Endothelial cell (in vitro differentiated cells): Measurements from ENCODE around the gene TCEANC. TPM values are rescaled to one million over a fixed set of nuclear protein-coding genes. Genes with fewer than 3 reads are reported as not detected.
A peak's percentile ranks its signal among the peaks of the same experiment; 100 is the strongest.

Experiments used
- DNase-seq: peaks from one replicate; pipeline ENCODE4 v3.0.0; 2021; ENCODE audit warnings: low spot score
- H3K27ac Mint-ChIP-seq: one replicate; pipeline ENCODE4 v1.8.0; 2021; ENCODE audit warnings: mixed read lengths, inconsistent platforms; ENCODE audit not compliant: unreplicated experiment
- H3K27me3 Mint-ChIP-seq: one replicate; pipeline ENCODE4 v1.8.0; 2021; ENCODE audit warnings: mild to moderate bottlenecking, moderate library complexity, mixed read lengths, inconsistent platforms; ENCODE audit not compliant: unreplicated experiment
- H3K36me3 Mint-ChIP-seq: one replicate; pipeline ENCODE4 v1.8.0; 2021; ENCODE audit warnings: mild to moderate bottlenecking, low read depth, mixed read lengths, inconsistent platforms; ENCODE audit not compliant: unreplicated experiment
- H3K4me1 Mint-ChIP-seq: one replicate; pipeline ENCODE4 v1.8.0; 2021; ENCODE audit warnings: mild to moderate bottlenecking, mixed read lengths, inconsistent platforms; ENCODE audit not compliant: unreplicated experiment
- H3K4me3 Mint-ChIP-seq: one replicate; pipeline ENCODE4 v1.8.0; 2021; ENCODE audit warnings: mild to moderate bottlenecking, mixed read lengths, inconsistent platforms; ENCODE audit not compliant: unreplicated experiment
- H3K9me3 Mint-ChIP-seq: one replicate; pipeline ENCODE4 v1.8.0; 2021; ENCODE audit warnings: mixed read lengths, inconsistent platforms; ENCODE audit not compliant: unreplicated experiment
- long read RNA-seq: library from polyadenylated mRNA; unstranded; transcript quantifications from one replicate; pipeline ENCODE4 v2.0.0, GENCODE V29; 2020; ENCODE audit not compliant: unreplicated experiment
- total RNA-seq: library from RNA; stranded (reverse); fragmentation: NEBNext Ultra II Directional; extraction: Animal tissue kit (Norgen Biotek cat#: 25700); gene quantifications from one replicate; pipeline ENCODE4 v1.2.1, GENCODE V29; 2021; ENCODE audit not compliant: unreplicated experiment
- TF ChIP-seq, protein P1 (sequence below): fragments of 200-600 bp; sonication (generic); IDR thresholded peaks from one replicate; pipeline ENCODE4 v1.5.0; 2021; ENCODE audit warnings: antibody characterized with exemption; ENCODE audit not compliant: unreplicated experiment

The TCEANC gene
- 3.8 TPM for total RNA-seq
- long read RNA-seq, partial matches to known transcripts: 0 of 1 reads
- long read RNA-seq, other reads (novel, unspliced or antisense): 1 of 1 reads

DNA sequence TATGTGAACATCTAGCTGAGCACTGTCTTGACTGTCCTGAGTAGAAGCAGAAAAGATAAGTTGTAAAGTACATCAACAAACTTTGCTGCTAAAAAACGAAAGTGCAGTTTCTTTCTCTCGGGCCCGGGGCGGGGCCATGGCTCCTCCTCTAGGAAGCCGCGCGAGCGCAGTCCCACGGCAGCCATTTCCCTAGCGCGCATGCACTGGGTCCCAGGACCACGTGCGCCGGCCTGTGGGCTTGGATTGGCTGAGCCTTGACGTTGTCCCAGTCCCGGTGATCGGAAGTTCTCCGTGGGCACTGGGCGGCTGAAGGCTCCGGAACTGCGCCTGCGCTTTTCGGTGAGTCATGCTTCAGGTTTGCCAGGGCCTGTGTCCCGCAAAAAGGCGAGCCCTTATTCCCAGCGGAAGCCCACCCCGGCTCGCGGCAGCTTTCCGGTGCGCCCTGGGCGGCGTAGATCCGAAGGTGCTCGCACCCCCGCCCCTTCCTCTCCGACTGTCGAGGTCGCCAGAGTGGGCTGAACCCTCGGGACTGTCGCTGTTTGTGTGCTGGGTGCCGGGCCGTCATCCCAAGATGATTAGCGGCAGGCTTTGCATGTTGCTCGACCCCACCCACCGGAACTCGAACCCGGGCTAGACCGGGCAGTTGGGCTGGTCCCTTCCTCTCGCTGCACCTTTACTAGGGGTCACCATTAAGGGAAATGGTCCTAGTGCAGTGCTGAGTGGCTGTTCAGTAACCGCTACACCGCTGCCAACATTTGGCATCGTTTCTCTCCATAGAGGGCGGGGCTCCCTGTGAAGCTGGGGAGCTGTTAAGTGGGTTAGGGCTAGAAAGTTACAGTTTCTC lies at the start of gene TCEANC:
TCEANC (plus strand) TSS at position 292 of the 844 bp plus-strand sequence. CDS start 9,368 bp downstream, outside the sequence.
- Mint-ChIP-seq H3K27me3 (no peaks in the 10 kb centered on the region), H3K27ac (peak within 1 kb of the TSS; percentile 87), H3K4me3 (peak within 1 kb of the TSS; percentile 86), H3K9me3 (no peaks in the 10 kb centered on the region), H3K36me3 (no peaks in the 10 kb centered on the region), H3K4me1 (no peaks in the 10 kb centered on the region)
- TF ChIP-seq, protein P1, sequence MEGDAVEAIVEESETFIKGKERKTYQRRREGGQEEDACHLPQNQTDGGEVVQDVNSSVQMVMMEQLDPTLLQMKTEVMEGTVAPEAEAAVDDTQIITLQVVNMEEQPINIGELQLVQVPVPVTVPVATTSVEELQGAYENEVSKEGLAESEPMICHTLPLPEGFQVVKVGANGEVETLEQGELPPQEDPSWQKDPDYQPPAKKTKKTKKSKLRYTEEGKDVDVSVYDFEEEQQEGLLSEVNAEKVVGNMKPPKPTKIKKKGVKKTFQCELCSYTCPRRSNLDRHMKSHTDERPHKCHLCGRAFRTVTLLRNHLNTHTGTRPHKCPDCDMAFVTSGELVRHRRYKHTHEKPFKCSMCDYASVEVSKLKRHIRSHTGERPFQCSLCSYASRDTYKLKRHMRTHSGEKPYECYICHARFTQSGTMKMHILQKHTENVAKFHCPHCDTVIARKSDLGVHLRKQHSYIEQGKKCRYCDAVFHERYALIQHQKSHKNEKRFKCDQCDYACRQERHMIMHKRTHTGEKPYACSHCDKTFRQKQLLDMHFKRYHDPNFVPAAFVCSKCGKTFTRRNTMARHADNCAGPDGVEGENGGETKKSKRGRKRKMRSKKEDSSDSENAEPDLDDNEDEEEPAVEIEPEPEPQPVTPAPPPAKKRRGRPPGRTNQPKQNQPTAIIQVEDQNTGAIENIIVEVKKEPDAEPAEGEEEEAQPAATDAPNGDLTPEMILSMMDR: no peak
- peak; percentile 81 for DNase-seq

- H3K4me3 Mint-ChIP-seq: no peak overlapping the region
- DNase-seq: no peak
Measured at GRCh38 chrX:13605611-13606010, 47.3 kb upstream of the TCEANC start.

GRCh38 chrX:13607331-13607995 lies 45.5 kb upstream of the TCEANC start:
- TF ChIP-seq, protein P1: no peak
- Mint-ChIP-seq H3K36me3 (no peaks in the 10 kb centered on the region), H3K4me3 (no peak overlapping the region), H3K4me1 (no peaks in the 10 kb centered on the region), H3K27ac (no peak overlapping the region), H3K27me3 (peaks cover 3% of the 10 kb centered on the region), H3K9me3 (no peaks in the 10 kb centered on the region)
- DNase-seq: no peak

More at GRCh38 chrX:13605611-13606010, 47.3 kb upstream of the TCEANC start:
- no peaks in the 10 kb centered on the region for H3K9me3 Mint-ChIP-seq
- H3K36me3 Mint-ChIP-seq: no peaks in the 10 kb centered on the region
- TF ChIP-seq, protein P1: no peak
- no peaks in the 10 kb centered on the region for H3K4me1 Mint-ChIP-seq
- H3K27me3 Mint-ChIP-seq: peaks cover 3% of the 10 kb centered on the region
- H3K27ac Mint-ChIP-seq: no peak overlapping the region

- Mint-ChIP-seq H3K4me3 (no peak overlapping the region), H3K27me3 (peaks cover 3% of the 10 kb centered on the region), H3K36me3 (no peaks in the 10 kb centered on the region), H3K27ac (no peak overlapping the region), H3K9me3 (no peaks in the 10 kb centered on the region), H3K4me1 (no peaks in the 10 kb centered on the region)
- DNase-seq: no peak
- TF ChIP-seq, protein P1: no peak
Measured at GRCh38 chrX:13607996-13608365, 45.0 kb upstream of the TCEANC start.
